Measurements from ENCODE around the gene SLC5A3.

Gene SLC5A3

DNA sequence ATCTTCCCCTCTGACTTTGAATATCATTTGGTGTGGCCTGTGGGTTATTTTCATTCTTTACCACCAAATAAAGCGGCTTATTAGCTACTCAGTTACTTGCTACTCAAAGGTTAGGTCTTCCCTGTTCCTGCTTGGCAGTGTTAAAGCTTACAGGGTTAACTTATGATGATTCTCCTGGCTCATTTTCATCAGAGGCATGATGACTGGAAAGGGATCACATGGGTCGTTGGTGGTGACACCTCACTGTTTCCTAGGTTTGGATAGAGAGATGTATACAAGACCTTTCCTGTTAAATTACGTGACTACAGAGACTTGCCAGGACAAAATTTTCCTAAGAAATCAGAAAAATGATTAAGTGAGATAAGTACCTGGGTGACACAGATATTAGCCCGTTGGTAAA lies 27.4 kb downstream of the SLC5A3 start:
- no peak for DNase-seq (ENCODE audit: low read depth)

DNA sequence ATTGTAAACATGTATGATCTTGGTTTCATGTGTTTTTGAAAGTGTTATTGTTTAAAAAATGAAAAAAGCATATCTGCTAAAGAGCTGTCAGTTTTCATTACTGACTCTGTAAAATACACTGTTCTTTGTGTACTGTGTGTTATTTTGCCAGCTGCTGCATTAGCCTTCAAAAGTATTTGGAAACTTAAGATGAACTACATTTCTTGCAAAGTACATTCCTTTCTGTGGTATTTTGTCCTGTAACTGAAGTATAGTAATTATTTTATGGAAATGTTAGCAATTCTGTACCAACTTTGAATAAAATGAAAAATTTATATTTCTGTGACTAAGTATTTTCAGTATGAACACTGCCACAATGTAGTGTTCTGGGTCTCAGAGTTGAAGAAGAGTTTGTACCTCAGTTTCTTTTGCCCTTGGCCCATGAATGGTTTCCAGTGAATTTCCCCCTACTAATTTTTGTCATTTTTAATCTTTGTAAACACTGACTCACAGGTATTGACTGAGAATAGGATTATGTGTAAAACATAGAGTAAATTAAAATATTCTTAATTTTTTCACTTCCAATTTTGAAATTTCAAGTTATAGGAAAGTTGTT lies 32.7 kb downstream of the SLC5A3 start:
- DNase-seq (ENCODE audit: low read depth), result no peak

DNA sequence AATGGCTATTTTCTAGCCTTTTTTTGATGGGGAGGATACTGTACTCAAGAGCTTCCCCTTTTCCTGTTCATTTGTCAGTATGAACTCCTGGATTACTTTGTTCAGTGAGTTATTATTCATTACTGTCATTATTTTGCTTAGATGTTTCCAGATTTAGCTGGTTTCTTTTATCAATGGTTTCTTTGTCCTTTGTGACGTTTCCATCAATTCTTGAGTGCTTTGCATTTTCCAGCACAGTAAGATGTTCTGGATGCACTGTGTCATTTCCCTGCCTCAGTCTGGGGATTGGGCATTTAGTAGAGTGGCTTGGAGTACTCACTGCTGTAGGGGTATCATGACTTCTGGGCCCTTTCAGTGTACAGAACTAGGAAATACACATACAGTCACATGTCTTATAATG lies 34.2 kb downstream of the SLC5A3 start:
- no peak for DNase-seq (ENCODE audit: low read depth)

DNA sequence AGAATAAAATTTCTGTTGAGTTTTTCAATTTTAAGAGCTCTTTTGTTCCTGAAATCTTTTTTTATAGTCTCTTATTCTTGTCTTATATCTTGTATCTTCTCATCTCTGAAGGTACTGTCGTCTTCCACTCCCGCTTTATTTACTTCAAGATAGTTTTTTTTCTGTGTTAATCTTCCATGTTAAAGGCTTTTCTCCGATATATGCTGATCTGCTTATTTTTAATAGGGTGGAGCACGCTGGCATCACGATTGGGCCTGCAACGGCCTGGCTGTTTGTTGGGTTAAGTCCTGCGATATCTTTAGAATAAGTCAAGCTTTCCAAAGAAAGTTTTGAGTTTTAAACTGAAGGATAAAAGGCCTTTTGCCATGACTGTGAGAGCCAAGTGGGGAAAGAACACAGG lies 35.7 kb downstream of the SLC5A3 start:
- no peak for DNase-seq (ENCODE audit: low read depth)

DNA sequence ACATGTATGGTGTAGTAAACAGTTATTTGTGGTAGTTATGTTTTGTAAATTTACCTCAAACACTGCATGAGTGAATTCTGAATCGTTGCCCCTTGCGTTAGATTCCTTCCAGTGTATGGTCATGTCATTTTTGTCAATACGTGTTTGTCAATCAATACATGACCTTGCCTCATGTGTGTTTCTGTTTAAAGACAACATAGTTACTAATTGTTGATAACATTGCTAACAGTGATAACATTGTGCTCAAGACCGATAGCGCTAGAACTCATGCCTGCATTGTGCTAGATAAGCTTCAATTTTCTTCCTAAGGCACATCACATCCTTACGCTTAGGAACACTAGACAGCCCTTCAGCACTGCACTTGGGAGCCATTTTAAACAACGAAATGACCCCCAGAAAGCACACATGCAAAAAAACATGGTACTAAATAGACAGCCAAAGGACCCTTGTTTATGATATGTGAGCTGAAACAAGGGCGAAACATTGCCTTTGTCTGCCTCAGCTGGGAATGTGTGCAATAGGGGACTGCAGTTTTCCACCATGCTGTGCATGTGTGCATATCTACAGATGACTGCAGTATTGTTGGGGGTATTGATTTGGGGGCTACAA lies 37.3 kb downstream of the SLC5A3 start:
- DNase-seq (ENCODE audit: low read depth), result no peak

DNA sequence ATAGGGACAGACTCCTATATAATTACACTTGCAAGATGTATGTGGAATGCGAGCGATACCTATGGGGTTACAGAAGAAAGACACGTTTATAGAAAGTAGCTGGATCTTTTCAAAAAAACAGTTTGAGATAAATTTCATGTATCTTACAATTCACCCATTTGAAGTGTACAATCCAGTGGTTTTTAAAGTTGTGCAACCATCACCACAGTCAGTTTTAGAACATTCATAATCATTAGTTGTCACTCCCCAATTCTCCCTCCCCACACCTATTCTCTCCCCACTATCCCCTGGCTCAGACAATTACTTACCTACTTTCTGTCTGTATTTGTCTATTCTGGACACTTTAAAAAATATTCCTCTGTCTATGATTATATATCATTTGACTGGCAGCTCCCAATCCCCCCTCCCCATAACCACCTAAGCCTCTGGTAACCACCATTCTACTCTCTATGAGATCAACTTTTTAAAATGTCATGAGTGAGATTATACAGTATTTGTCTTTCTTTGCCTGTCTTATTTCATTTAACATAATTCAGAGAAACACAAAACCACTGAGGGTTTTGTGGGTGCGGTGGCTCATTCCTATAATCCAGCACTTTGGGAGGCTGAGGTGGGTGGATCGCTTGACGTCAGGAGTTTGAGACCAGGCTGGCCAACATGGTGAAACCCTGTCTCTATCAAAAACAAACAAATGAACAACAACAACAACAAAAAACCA lies 39.1 kb downstream of the SLC5A3 start:
- no peak for DNase-seq (ENCODE audit: low read depth)

DNA sequence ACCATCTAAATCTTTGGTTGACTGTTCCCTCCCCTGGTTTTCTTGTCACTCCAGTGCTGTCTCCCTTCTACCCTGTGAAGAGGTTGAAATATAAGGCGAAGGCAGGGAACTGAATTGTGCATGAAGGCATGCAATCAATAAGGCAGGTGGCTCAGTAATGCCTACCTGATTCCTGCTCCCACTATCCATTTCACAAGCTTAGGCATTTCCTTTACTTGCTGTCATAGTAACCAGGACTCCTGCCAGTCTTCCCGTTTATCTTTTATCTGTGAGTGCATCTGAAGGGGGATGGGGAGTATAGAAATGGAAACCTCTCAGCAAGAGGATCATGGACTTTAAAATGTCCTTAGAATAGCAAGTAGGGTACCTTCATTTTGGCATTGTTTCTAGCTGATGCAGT lies 40.5 kb downstream of the SLC5A3 start:
- DNase-seq (ENCODE audit: low read depth), result no peak

DNA sequence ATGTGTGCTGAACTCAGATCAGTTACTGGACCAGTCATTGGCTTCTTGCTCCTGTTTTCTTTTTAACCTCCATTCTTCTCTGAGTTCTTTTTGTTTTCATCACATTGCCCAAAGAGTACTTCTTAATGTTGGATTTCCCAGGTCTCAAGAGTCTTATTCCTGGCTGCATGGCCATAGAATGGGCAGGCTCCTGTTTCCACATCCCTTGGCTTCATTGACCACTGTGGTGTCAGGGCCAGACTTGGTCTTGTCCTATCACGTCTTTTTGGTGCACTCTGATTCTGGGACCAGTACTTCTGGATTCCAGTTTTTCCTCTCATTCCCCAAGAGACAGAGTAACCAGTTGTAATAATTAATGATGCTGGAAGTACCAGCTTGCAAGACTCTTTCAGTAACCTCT lies 41.8 kb downstream of the SLC5A3 start:
- DNase-seq (ENCODE audit: low read depth), result no peak

DNA sequence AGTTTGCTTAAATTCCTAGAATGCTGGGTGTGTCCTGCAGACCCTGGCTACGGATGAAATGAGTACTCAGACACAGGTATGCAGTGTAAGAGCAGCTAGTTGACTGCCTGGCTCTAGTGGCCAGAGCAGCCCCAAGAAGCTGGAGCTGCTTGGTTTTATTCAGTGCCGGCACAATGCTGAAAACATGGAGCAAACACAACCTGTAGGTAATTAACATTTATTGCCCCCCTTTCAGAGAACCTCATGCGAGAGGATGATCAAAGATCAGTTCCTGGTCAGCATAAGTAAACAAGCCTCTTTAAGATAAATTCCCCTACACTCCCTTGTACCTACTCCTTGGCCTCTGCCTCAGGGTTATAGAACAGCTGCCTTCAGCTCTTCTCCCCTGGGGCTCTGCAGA lies 43.2 kb downstream of the SLC5A3 start:
- no peak for DNase-seq (ENCODE audit: low read depth)

DNA sequence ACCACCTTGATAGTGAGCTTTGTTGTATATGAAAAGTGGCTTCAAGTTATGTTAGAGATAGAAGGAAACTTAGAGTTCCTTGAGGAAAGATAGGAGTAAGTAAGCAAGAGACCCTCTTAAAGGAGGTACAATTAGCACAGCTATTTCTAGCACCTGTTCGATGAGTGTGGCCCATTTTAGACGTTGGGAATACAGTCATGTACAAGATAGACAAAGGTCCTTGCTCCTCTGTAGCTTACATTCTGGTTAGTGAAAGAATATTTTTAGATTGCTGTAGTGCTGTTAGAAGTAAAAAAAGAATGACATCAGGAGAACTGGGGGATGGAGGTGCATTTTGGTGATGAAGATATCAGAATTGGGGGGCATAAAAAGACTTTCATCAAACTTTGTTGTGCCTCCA lies 47.5 kb downstream of the SLC5A3 start:
- no peak for DNase-seq (ENCODE audit: low read depth)

DNA sequence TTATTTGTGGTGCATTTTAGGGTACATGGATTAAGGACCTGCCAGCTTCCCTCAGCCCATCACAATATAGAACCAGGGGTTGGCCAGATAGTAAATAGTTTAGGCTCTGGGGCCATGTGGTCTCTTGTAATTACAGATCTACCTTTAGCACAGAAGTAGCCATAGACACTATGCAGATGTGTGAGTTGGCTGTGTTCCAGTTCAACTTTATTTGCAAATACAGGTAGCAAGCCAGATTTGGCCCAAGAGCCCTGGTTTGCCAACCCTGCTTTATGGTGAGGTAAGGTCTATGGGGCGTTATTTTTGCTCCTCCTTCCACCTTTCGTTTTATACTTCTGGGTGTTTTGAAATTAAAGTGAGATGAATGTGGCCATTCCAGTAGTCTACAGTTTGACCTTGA lies 48.7 kb downstream of the SLC5A3 start:
- DNase-seq (ENCODE audit: low read depth), result no peak

All from stimulated activated CD8-positive, alpha-beta memory T cell treated with anti-CD3 and anti-CD28 coated beads, Interleukin-7, amount 100 ng/mL, for 24 hours (primary cell).